Sigmoid colon (tissue), 7 donors: ENCODE results near the gene BIN1. TPM values are rescaled to one million over a fixed set of nuclear protein-coding genes. Genes with fewer than 3 reads are reported as not detected.

ENCODE experiments used
- DNase-seq: peaks from one replicate; pipeline ENCODE4 v3.0.0-alpha.2; 2019
- H3K27ac ChIP-seq, 4 donors: fragments of 200-600 bp; sonication (generic); one replicate each; pipeline ENCODE4 v1.5.1; 2016 to 2019; ENCODE audit warnings: mild to moderate bottlenecking in 1 of 4
- H3K27me3 ChIP-seq, 3 donors: fragments of 200-600 bp; sonication (generic); one replicate each; pipeline ENCODE4 v1.5.1; 2019; ENCODE audit warnings: mild to moderate bottlenecking in 1 of 3
- H3K36me3 ChIP-seq, 4 donors: fragments of 200-600 bp; sonication (generic); one replicate each; pipeline ENCODE4 v1.5.1; 2016 to 2019
- H3K4me1 ChIP-seq, 4 donors: fragments of 200-600 bp; sonication (generic); one replicate each; pipeline ENCODE4 v1.5.1; 2017 to 2019
- H3K4me3 ChIP-seq, 4 donors: fragments of 200-600 bp; sonication (generic); one replicate each; pipeline ENCODE4 v1.5.1; 2017 to 2019; ENCODE audit warnings: mild to moderate bottlenecking in 2 of 4, moderate library complexity in 1 of 4
- H3K9me3 ChIP-seq, 4 donors: fragments of 200-600 bp in 3 of 4; sonication (generic) in 3 of 4; one replicate each; pipeline versions ENCODE4 v1.5.1 to v1.6.1; 2013 to 2019
- EP300 ChIP-seq, 4 donors: sonication (generic); formaldehyde crosslinking; IDR thresholded peaks; one replicate each; pipeline ENCODE4 v1.6.1; 2017; ENCODE audit warnings: antibody characterized with exemption in 4 of 4
- POLR2A ChIP-seq, 2 donors: fragments of 450-650 bp; IDR thresholded peaks; one replicate each; pipeline ENCODE4 v1.6.1; 2016; ENCODE audit warnings: antibody characterized with exemption in 2 of 2, mild to moderate bottlenecking in 2 of 2, moderate library complexity in 2 of 2
- POLR2AphosphoS5 ChIP-seq, 4 donors: sonication (generic); formaldehyde crosslinking; IDR thresholded peaks; one replicate each; pipeline ENCODE4 v1.6.1; 2017; ENCODE audit warnings: antibody characterized with exemption in 4 of 4
- WGBS, 2 donors: extraction: QIAGEN DNeasy Blood & Tissue Kit; methylation state at CpG; one replicate each; pipeline ENCODE4 v1.1.7; 2013; 5-methylcytosine and 5-hydroxymethylcytosine counted together
- intact Hi-C: fragments of 100-400 bp; cut with DNase I; formaldehyde crosslinking; loops from one replicate; pipeline ENCODE4 v1.15.1; 2023
- polyA plus RNA-seq, 3 donors: library from polyadenylated mRNA; stranded (reverse); fragments of 200-250 nt; gene quantifications; one replicate each; pipeline ENCODE4 v1.2.3, GENCODE V29; 2013
- total RNA-seq, 4 donors: library from RNA; depleted of rRNA; stranded (reverse); fragments of >200 nt; gene quantifications; one replicate each; pipeline ENCODE4 v1.1.0, GENCODE V29; 2016
- TF ChIP-seq, protein P1 (sequence below), 4 experiments: fragments of 450-650 bp in 3 of 4; fragments of 200-600 bp in 1 of 4; IDR thresholded peaks; one replicate each; pipeline ENCODE4 v1.5.1; 2016 to 2019; ENCODE audit warnings: antibody characterized with exemption in 4 of 4, mild to moderate bottlenecking in 3 of 4, moderate library complexity in 2 of 4
- donor health status: healthy with polysubstance abuse.
- donor health status: Bipolar disorder and iron deficiency.
- donor health status: healthy.

The BIN1 gene
- total and polyA plus RNA-seq, 7 donors, result 20.3 to 57.9 (median 38.2) TPM

DNA sequence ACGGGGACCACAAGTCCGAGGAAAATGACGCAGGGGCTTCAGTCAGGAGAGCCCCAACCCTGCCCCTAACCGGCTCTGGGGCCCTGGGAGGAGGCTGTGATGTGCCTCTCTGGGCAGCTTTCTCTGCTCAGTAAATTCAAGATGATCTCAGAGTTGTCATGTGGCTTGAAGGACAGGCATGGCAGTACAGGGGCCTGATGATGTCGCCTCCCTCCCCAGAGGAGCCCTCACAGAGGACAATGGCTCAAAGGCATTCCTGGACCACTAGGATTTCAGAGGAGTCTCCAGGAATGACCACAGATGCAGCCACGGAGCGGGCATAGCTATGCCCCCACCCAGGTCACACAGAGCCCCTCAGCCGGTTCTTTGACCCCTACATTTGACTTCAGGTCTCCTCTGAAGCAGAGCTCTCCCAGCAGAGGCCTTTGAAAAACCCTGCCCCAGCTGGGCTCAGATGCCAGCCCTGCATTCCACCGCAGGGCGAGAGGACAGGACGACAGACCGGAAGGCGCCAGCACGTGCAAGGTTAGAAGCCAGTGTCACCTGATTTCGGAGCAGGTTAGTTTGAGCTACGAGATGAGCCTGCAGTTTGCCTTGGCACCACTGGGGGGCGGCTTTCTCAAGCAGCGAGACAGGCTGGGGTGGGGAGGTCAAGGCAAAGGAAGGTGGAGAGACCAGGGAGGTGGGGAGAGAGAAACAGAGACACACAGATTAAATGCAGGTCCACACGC is 39.2 kb downstream of the BIN1 start:
- TF ChIP-seq POLR2AphosphoS5 (IDR thresholded peaks at IDR 0.05), result no peak
- TF ChIP-seq, protein P1, sequence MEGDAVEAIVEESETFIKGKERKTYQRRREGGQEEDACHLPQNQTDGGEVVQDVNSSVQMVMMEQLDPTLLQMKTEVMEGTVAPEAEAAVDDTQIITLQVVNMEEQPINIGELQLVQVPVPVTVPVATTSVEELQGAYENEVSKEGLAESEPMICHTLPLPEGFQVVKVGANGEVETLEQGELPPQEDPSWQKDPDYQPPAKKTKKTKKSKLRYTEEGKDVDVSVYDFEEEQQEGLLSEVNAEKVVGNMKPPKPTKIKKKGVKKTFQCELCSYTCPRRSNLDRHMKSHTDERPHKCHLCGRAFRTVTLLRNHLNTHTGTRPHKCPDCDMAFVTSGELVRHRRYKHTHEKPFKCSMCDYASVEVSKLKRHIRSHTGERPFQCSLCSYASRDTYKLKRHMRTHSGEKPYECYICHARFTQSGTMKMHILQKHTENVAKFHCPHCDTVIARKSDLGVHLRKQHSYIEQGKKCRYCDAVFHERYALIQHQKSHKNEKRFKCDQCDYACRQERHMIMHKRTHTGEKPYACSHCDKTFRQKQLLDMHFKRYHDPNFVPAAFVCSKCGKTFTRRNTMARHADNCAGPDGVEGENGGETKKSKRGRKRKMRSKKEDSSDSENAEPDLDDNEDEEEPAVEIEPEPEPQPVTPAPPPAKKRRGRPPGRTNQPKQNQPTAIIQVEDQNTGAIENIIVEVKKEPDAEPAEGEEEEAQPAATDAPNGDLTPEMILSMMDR (IDR thresholded peaks at IDR 0.05), result peak; percentile 59 to 79 (median 76)
- Histone ChIP-seq H3K27me3 (no peaks in the 10 kb centered on the region), H3K4me1 (peaks cover 0 to 29% (median 22%) of the 10 kb centered on the region in 4 donors), H3K4me3 (no peak overlapping the region), H3K27ac (peak overlapping the region; percentile 29 to 64 (median 42)), H3K36me3 (peaks cover 0 to 17% (median 4%) of the 10 kb centered on the region in 4 donors), H3K9me3 (no peaks in the 10 kb centered on the region)
- 45 to 53% methylated on average over 19 of the region's 19 CpGs for WGBS, 2 donors
- intact Hi-C loops, result loop anchor here (5.0 to 10.0 kb wide), 2 partner anchors 40 to 337 kb away; partner anchors contain the start of gene BIN1
- DNase-seq, result peak; percentile 87

DNA sequence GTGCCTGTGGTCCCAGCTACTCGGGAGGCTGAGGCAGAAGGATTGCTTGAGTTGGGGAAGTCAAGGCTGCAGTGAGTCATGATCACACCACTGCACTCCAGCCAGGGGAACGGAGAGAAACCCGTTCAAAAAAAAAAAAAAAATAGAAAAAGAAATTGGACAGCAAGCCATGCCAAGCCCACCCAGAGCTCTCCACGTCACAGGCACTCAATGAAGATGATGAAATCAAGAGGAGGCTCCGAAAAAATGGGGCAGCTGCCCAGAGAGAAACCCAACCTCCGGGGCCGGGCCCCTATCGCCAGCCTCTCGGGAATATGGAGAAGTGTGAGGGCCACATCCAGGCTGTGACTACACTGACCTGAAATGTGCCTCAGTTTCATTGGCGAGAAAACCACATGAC is 40.0 kb downstream of the BIN1 start:
- intact Hi-C loops, result loop anchor here (5.0 to 10.0 kb wide), 2 partner anchors 40 to 338 kb away; partner anchors contain the start of gene BIN1
- peak overlapping the region; percentile 53 to 77 (median 75) for H3K27ac ChIP-seq
- peak; percentile 89 for DNase-seq
- H3K9me3 ChIP-seq, result no peaks in the 10 kb centered on the region
- peak in 2 of 4 donors; percentile 23 to 46 for TF ChIP-seq POLR2AphosphoS5 (IDR thresholded peaks at IDR 0.05)
- TF ChIP-seq POLR2A (IDR thresholded peaks at IDR 0.05), result no peak
- TF ChIP-seq EP300 (IDR thresholded peaks at IDR 0.05), result no peak
- TF ChIP-seq, protein P1 (IDR thresholded peaks at IDR 0.05), result no peak
- H3K4me1 ChIP-seq, result peaks cover 0 to 29% (median 22%) of the 10 kb centered on the region in 4 donors
- WGBS, 2 donors, result 81 to 85% methylated on average over 10 of the region's 10 CpGs
- H3K27me3 ChIP-seq, result no peaks in the 10 kb centered on the region
- H3K36me3 ChIP-seq, result peaks cover 0 to 20% (median 4%) of the 10 kb centered on the region in 4 donors
- H3K4me3 ChIP-seq, result no peak overlapping the region

DNA sequence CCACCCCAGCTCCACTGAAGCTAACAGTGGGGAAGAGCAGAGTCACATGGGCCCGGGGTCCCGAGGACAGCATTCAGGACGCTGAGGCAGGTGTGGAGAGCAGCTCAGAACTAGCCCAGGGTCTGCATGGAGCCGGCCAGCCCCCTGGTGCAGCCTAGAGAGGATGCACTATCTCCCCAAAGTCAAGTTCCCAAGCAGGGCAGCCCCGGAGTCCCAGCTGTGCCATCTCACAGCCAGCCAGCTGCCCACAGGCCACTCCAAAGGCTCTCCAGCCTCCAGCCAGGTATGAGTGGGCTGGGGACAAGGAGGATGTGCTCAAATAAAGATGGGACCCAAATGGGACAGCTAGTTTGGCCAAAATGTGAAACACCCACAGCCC is 41.0 kb downstream of the BIN1 start:
- no peak overlapping the region for H3K4me3 ChIP-seq
- no peaks in the 10 kb centered on the region for H3K9me3 ChIP-seq
- TF ChIP-seq POLR2AphosphoS5 (IDR thresholded peaks at IDR 0.05), result no peak
- TF ChIP-seq POLR2A (IDR thresholded peaks at IDR 0.05), result no peak
- TF ChIP-seq EP300 (IDR thresholded peaks at IDR 0.05), result no peak
- TF ChIP-seq, protein P1 (IDR thresholded peaks at IDR 0.05), result no peak
- WGBS, 2 donors, result 91 to 93% methylated on average over 5 of the region's 5 CpGs
- peak overlapping the region; percentile 53 to 77 (median 75) for H3K27ac ChIP-seq
- no peaks in the 10 kb centered on the region for H3K27me3 ChIP-seq
- peaks cover 0 to 26% (median 4%) of the 10 kb centered on the region in 4 donors for H3K36me3 ChIP-seq
- H3K4me1 ChIP-seq, result peaks cover 0 to 29% (median 22%) of the 10 kb centered on the region in 4 donors
- intact Hi-C loops, result loop anchor here (2.0 to 10.0 kb wide), 3 partner anchors 41 to 339 kb away; partner anchors contain the start of gene BIN1
- DNase-seq, result no peak

DNA sequence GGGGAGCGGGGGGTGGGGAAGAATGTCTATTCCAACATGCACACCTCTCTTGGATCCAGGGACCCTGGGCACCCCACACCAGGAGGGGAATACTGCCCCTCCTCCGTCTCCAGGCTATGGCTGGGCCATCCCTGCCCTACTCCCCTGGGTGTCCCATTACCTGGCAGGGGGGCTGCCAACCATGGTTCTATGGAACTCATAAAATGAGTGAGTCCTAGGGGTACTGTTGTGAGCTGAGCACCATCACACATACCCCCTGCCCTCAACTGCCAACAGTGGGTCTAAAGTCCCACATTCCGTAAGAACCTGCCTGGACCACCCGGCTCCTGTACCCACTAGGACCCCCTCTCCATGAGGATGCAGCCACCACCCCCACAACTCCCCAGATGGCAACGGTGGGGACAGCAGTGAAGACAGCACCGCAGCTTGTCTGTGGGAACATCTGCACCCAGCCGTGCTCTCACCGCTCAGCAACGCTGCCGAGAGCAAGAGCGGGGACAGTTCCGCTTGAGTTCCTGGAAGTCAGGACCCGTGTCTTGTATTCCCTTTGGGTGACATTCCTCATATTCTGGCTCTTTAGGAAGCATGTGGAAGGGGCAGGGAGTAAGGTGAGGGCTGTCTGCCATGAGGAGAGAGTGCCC is 41.5 kb downstream of the BIN1 start:
- H3K4me3 ChIP-seq, result no peak overlapping the region
- intact Hi-C loops, result loop anchor here (2.0 to 10.0 kb wide), 3 partner anchors 42 to 339 kb away; partner anchors contain the start of gene BIN1
- DNase-seq, result no peak

More for the DNA sequence above, 41.5 kb downstream of the BIN1 start:
- Histone ChIP-seq H3K27ac (peak overlapping the region; percentile 67 to 77 (median 75)), H3K9me3 (no peaks in the 10 kb centered on the region), H3K4me1 (peaks cover 0 to 29% (median 22%) of the 10 kb centered on the region in 4 donors), H3K36me3 (peaks cover 0 to 24% (median 4%) of the 10 kb centered on the region in 4 donors), H3K27me3 (no peaks in the 10 kb centered on the region)
- TF ChIP-seq POLR2AphosphoS5 (IDR thresholded peaks at IDR 0.05), result peak in 1 of 4 donors; percentile 11
- no peak for TF ChIP-seq EP300 (IDR thresholded peaks at IDR 0.05)
- TF ChIP-seq, protein P1 (IDR thresholded peaks at IDR 0.05), result no peak
- TF ChIP-seq POLR2A (IDR thresholded peaks at IDR 0.05), result no peak
- 87 to 92% methylated on average over 13 of the region's 13 CpGs for WGBS, 2 donors
